Amniotic stem cell (primary cell): Measurements from ENCODE around the gene NPEPL1.
"Not testable (repeated sequence)": the region's sequence is repeated elsewhere in the genome, so short reads cannot be mapped to it uniquely, and the experiment has no call there.

Experiments used
- DNase-seq: peaks from one replicate; lab custom pipeline; 2025; lab: John Stamatoyannopoulos, UW

The NPEPL1 gene

GRCh38 chr20:58714340-58714922 lies 21.8 kb downstream of the NPEPL1 start:
- no peak for DNase-seq

- no peak for DNase-seq
Observed at GRCh38 chr20:58714923-58715351, 22.3 kb downstream of the NPEPL1 start.

GRCh38 chr20:58715391-58715800 lies 22.8 kb downstream of the NPEPL1 start:
- no peak for DNase-seq

- DNase-seq: no peak
Observed at GRCh38 chr20:58715801-58716475, 23.3 kb downstream of the NPEPL1 start.

- no peak for DNase-seq
Observed at GRCh38 chr20:58716476-58717277, 24.1 kb downstream of the NPEPL1 start.

- no peak for DNase-seq
Observed at GRCh38 chr20:58717278-58718091, 24.9 kb downstream of the NPEPL1 start.

- DNase-seq: no peak
Observed at GRCh38 chr20:58718121-58718563, 25.5 kb downstream of the NPEPL1 start.

GRCh38 chr20:58718729-58719128 lies 26.1 kb downstream of the NPEPL1 start:
- DNase-seq: no peak

- no peak for DNase-seq
Observed at GRCh38 chr20:58719258-58719657, 26.7 kb downstream of the NPEPL1 start.

- DNase-seq: no peak
Observed at GRCh38 chr20:58719971-58720371, 27.4 kb downstream of the NPEPL1 start.

GRCh38 chr20:58720890-58721289 lies 28.3 kb downstream of the NPEPL1 start:
- no peak for DNase-seq

- no peak for DNase-seq
Observed at GRCh38 chr20:58721951-58722778, 29.6 kb downstream of the NPEPL1 start.

GRCh38 chr20:58722877-58723627 lies 30.5 kb downstream of the NPEPL1 start:
- no peak for DNase-seq

- no peak for DNase-seq
Observed at GRCh38 chr20:58723628-58723984, 31.0 kb downstream of the NPEPL1 start.

GRCh38 chr20:58726156-58726555 lies 33.6 kb downstream of the NPEPL1 start:
- DNase-seq: not testable (repeated sequence)

- DNase-seq: no peak
Observed at GRCh38 chr20:58731192-58731591, 38.6 kb downstream of the NPEPL1 start.

- no peak for DNase-seq
Observed at GRCh38 chr20:58737198-58737597, 44.6 kb downstream of the NPEPL1 start.

GRCh38 chr20:58740356-58741308 lies 48.0 kb downstream of the NPEPL1 start:
- no peak for DNase-seq

GRCh38 chr20:58741384-58741783 lies 48.8 kb downstream of the NPEPL1 start:
- no peak for DNase-seq
